ENCODE measurements around the gene SLX4IP. TPM values are rescaled to one million over a fixed set of nuclear protein-coding genes. Genes with fewer than 3 reads are reported as not detected.
A peak's percentile ranks its signal among the peaks of the same experiment; 100 is the strongest.

The SLX4IP gene
- total and polyA plus RNA-seq, 2 donors: 1.4 to 7.1 TPM

DNA sequence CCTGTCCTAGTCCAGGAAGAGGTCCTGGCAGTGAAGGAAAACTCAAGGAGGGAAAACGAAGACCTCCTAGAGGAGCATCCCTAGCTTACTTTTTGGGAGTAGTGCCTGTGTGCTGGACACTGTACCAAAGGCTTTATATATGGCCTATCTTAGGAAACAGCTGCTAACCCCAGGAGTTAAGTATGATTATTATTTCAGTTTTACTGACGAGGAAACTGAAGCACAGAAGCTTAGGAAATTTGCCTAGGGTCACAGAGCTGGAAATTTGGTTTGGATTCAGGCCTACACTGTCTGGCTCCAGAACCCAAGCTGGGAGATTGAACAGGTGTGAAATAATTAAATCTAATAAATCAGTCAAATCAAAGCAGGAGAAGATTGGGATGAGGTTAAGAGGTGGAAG is 78.0 kb downstream of the SLX4IP start:
- 81% methylated on average over 2 of the region's 2 CpGs for WGBS
- Histone ChIP-seq H3K36me3 (ENCODE audit: insufficient read depth) (no peaks in the 10 kb centered on the region), H3K27ac (ENCODE audit: low read depth) (no peak overlapping the region), H3K4me3 (ENCODE audit: low read depth, low read length) (no peak overlapping the region), H3K4me1 (ENCODE audit: insufficient read depth) (peaks cover 2% of the 10 kb centered on the region)
- DNase-seq (ENCODE audit: extremely low spot score): no peak

GRCh38 chr20:10513931-10514575 is 78.9 kb downstream of the SLX4IP start:
- H3K4me3 ChIP-seq (ENCODE audit: low read depth, low read length): no peak overlapping the region
- no peaks in the 10 kb centered on the region for H3K36me3 ChIP-seq (ENCODE audit: insufficient read depth)
- no peaks in the 10 kb centered on the region for H3K4me1 ChIP-seq (ENCODE audit: insufficient read depth)
- DNase-seq (ENCODE audit: extremely low spot score): no peak
- H3K27ac ChIP-seq (ENCODE audit: low read depth): no peak overlapping the region
- WGBS: 75% methylated on average over 4 of the region's 4 CpGs

DNA sequence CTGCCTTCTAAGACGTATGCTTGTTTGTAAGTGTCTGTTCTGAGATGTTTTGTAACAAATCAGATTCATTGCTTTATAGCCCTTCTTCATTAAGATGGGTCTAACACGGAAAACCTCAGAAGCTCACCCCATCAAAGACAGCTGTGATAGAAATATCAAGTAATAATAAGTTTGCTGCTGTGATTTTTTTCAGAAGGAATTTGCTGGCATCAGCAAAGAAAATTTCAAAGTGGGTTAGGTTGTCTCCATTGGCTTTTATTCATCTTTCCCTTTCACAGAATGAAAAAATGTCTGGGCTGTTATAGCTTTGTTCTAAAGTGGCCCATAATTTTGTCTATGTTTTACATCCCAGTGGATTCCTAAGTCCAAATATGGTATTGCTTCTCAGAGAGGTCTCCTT is 81.4 kb downstream of the SLX4IP start:
- Histone ChIP-seq H3K36me3 (ENCODE audit: insufficient read depth) (no peaks in the 10 kb centered on the region), H3K4me3 (ENCODE audit: low read depth, low read length) (no peak overlapping the region), H3K27ac (ENCODE audit: low read depth) (no peak overlapping the region), H3K4me1 (ENCODE audit: insufficient read depth) (no peaks in the 10 kb centered on the region)
- no peak for DNase-seq (ENCODE audit: extremely low spot score)
- 46% methylated on average over 2 of the region's 2 CpGs for WGBS

DNA sequence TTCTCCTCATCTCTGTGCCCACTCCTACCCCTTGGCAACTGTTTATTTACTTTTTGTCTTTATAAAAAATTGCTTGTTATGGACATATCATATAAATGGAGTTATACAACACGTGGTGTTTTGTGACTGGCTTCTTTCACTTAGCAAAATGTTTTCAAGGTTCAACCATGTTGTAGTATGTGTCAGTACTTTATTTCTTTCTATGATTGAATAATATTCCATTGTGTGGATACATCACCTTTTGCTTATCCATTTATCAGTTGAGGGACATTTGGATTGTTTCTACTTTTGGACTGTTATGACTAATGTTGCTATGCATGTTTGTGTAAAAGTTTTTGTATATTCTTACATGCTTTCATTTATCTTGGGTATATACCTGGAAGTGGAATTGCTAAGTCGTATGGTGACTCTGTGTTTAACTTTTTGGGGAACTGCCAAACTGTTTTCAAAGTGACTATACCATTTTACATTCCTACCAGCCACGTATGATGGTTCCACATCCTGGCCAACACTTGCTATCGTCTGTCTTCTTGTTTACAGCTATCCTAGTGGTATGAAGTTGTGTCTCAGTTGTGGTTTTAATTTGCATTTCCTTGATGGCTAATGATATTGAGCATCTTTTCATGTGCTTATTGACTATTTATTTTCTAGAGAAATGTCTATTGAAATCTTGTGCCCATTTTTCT is 84.4 kb downstream of the SLX4IP start:
- Histone ChIP-seq H3K36me3 (ENCODE audit: insufficient read depth) (no peaks in the 10 kb centered on the region), H3K4me3 (ENCODE audit: low read depth, low read length) (no peak overlapping the region), H3K4me1 (ENCODE audit: insufficient read depth) (peaks cover 2% of the 10 kb centered on the region), H3K27ac (ENCODE audit: low read depth) (no peak overlapping the region)
- DNase-seq (ENCODE audit: extremely low spot score): no peak
- 75% methylated on average over 4 of the region's 4 CpGs for WGBS

DNA sequence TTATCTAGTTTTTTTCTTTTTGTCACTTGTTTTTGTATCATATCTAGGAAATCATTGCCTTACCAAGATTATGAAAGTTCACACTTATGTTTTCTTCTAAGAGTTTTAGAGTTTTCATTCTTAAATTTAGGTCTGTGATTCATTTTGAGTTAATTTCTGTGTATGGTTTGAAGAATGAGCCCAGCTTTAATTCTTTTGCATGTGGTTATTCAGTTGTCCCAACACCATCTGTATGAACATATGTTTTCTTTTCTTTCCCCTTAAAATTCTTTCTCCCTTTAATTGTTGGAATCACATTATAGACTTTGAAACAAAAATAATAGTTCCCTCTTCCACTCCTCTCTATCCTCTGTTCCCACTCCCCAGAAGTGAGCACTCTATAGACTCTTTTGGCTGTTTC is 85.4 kb downstream of the SLX4IP start:
- H3K4me3 ChIP-seq (ENCODE audit: low read depth, low read length): no peak overlapping the region
- no peak overlapping the region for H3K27ac ChIP-seq (ENCODE audit: low read depth)
- peaks cover 2% of the 10 kb centered on the region for H3K4me1 ChIP-seq (ENCODE audit: insufficient read depth)
- H3K36me3 ChIP-seq (ENCODE audit: insufficient read depth): no peaks in the 10 kb centered on the region
- DNase-seq (ENCODE audit: extremely low spot score): no peak

DNA sequence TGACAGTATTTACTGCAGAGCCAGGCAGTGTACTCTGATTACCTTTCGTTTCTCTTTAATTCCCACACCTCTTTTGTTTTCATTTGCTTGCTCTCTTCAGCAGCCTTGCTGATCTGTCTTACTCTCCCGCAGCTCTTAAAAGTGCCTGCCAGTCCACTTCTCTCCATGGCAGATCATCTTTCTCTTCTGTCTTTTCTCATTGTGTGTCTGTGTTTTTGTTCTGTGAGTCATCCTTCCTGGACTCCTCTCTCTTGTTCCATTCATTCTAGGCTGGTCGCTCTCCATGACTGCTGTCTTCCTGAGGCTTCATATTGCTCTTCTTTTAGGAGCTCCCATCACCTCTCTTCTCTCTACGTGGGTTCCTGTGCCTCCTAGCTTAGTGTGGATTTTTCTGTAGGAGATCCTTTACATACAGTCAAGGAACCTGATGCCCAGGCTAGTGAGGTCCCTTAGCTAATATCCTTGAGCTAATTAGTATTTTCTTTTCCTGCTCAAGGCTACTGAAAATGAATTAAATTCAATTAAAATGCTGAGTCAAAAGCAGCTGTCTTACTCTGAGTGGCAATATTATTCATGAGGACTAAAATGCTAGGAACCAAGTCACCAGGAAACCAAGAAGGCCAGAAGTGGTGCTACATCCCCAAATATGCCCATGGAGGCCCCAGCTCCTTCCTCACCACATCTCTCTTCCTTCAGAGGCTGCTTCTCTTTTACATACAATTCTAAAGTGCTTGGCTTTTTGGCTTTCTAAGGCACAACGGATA is 86.1 kb downstream of the SLX4IP start:
- H3K36me3 ChIP-seq (ENCODE audit: insufficient read depth): no peaks in the 10 kb centered on the region
- 46% methylated on average over 5 of the region's 5 CpGs for WGBS
- H3K27ac ChIP-seq (ENCODE audit: low read depth): no peak overlapping the region
- no peak for DNase-seq (ENCODE audit: extremely low spot score)
- H3K4me3 ChIP-seq (ENCODE audit: low read depth, low read length): no peak overlapping the region
- H3K4me1 ChIP-seq (ENCODE audit: insufficient read depth): peaks cover 2% of the 10 kb centered on the region

GRCh38 chr20:10521836-10522235 is 86.7 kb downstream of the SLX4IP start:
- Histone ChIP-seq H3K36me3 (ENCODE audit: insufficient read depth) (no peaks in the 10 kb centered on the region), H3K4me3 (ENCODE audit: low read depth, low read length) (no peak overlapping the region), H3K4me1 (ENCODE audit: insufficient read depth) (peaks cover 2% of the 10 kb centered on the region), H3K27ac (ENCODE audit: low read depth) (no peak overlapping the region)
- DNase-seq (ENCODE audit: extremely low spot score): no peak
- 73% methylated on average over 1 of the region's 1 CpG for WGBS

- no peaks in the 10 kb centered on the region for H3K36me3 ChIP-seq (ENCODE audit: insufficient read depth)
- no peak overlapping the region for H3K27ac ChIP-seq (ENCODE audit: low read depth)
- WGBS: 86% methylated on average over 8 of the region's 8 CpGs
- no peak overlapping the region for H3K4me3 ChIP-seq (ENCODE audit: low read depth, low read length)
- no peak for DNase-seq (ENCODE audit: extremely low spot score)
- peaks cover 2% of the 10 kb centered on the region for H3K4me1 ChIP-seq (ENCODE audit: insufficient read depth)
Observed at GRCh38 chr20:10522328-10522727, 87.2 kb downstream of the SLX4IP start.

DNA sequence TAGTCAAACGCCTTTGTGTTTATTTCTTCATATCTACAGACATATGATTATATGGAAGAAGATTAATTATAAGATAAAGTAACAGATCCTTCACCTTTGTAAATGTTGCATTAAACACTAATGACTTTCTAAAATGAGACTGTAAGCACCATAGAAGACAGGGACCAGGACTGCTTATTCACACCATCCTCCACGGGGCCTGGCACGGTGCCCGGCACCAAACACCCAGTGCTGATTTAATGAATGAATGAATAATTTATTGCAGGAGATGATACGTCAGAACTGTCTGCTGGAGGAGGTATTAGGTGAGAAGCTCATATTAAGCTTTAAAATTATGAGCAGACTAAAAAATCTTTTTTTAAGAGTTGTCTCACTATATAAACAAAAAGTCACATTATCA is 88.3 kb downstream of the SLX4IP start:
- Histone ChIP-seq H3K4me1 (ENCODE audit: insufficient read depth) (peaks cover 2% of the 10 kb centered on the region), H3K27ac (ENCODE audit: low read depth) (no peak overlapping the region), H3K36me3 (ENCODE audit: insufficient read depth) (no peaks in the 10 kb centered on the region), H3K4me3 (ENCODE audit: low read depth, low read length) (no peak overlapping the region)
- no peak for DNase-seq (ENCODE audit: extremely low spot score)
- WGBS: 56% methylated on average over 5 of the region's 5 CpGs

GRCh38 chr20:10524034-10524476 is 89.0 kb downstream of the SLX4IP start:
- H3K27ac ChIP-seq (ENCODE audit: low read depth): peak overlapping the region; percentile 46
- H3K4me3 ChIP-seq (ENCODE audit: low read depth, low read length): no peak overlapping the region
- peaks cover 2% of the 10 kb centered on the region for H3K4me1 ChIP-seq (ENCODE audit: insufficient read depth)
- WGBS: 21% methylated on average over 10 of the region's 10 CpGs
- no peaks in the 10 kb centered on the region for H3K36me3 ChIP-seq (ENCODE audit: insufficient read depth)
- DNase-seq (ENCODE audit: extremely low spot score): no peak

- H3K4me3 ChIP-seq (ENCODE audit: low read depth, low read length): no peak overlapping the region
- WGBS: 73% methylated on average over 4 of the region's 4 CpGs
- no peak for DNase-seq (ENCODE audit: extremely low spot score)
- no peak overlapping the region for H3K27ac ChIP-seq (ENCODE audit: low read depth)
- no peaks in the 10 kb centered on the region for H3K36me3 ChIP-seq (ENCODE audit: insufficient read depth)
- H3K4me1 ChIP-seq (ENCODE audit: insufficient read depth): peaks cover 2% of the 10 kb centered on the region
Observed at GRCh38 chr20:10524643-10525042, 89.5 kb downstream of the SLX4IP start.

DNA sequence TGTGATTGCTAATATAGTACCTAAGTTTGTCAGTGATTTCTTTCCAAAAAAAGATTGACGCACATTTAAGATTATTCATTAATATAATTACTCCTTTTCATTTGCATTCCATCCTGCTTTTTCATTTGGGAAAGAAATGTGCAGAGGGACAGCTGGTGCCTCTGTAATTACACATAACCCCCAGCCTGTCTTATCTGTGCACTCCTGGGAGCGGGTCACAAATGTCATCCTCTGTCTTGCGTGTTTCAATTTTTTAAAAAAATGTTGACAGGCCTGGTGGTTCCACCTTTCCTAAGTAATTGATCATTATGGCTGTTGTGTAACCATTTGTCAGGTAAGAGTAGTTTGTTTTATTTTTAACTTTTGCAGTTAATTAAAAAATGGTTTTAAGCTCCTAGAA is 92.7 kb downstream of the SLX4IP start:
- no peak overlapping the region for H3K27ac ChIP-seq (ENCODE audit: low read depth)
- peaks cover 2% of the 10 kb centered on the region for H3K4me1 ChIP-seq (ENCODE audit: insufficient read depth)
- DNase-seq (ENCODE audit: extremely low spot score): no peak
- H3K36me3 ChIP-seq (ENCODE audit: insufficient read depth): no peaks in the 10 kb centered on the region
- 98% methylated on average over 3 of the region's 3 CpGs for WGBS
- H3K4me3 ChIP-seq (ENCODE audit: low read depth, low read length): no peak overlapping the region

DNA sequence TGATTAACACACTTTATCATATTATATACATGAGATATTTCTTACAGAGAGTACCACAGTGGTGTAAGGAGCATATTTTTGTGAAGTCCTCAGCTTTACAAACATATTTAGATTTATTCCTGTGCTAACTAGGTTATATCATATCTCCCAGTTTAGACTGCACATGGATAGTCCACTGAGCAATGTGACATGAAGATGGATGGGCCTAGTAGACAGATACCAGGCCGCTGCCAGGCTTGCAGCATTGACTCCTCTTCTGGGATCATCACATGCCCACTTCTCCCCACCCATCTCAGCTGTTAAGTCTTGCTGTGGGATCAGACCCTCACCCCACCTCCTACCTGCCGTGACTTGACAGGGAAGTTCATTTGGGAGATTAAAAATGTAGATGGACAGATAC is 95.8 kb downstream of the SLX4IP start:
- 96% methylated on average over 2 of the region's 2 CpGs for WGBS
- Histone ChIP-seq H3K36me3 (ENCODE audit: insufficient read depth) (no peaks in the 10 kb centered on the region), H3K4me1 (ENCODE audit: insufficient read depth) (no peaks in the 10 kb centered on the region), H3K4me3 (ENCODE audit: low read depth, low read length) (no peak overlapping the region), H3K27ac (ENCODE audit: low read depth) (no peak overlapping the region)
- DNase-seq (ENCODE audit: extremely low spot score): no peak

GRCh38 chr20:10531848-10532247 is 96.7 kb downstream of the SLX4IP start:
- H3K36me3 ChIP-seq (ENCODE audit: insufficient read depth): no peaks in the 10 kb centered on the region
- H3K4me3 ChIP-seq (ENCODE audit: low read depth, low read length): no peak overlapping the region
- H3K4me1 ChIP-seq (ENCODE audit: insufficient read depth): no peaks in the 10 kb centered on the region
- WGBS: 89% methylated on average over 3 of the region's 3 CpGs
- H3K27ac ChIP-seq (ENCODE audit: low read depth): no peak overlapping the region
- no peak for DNase-seq (ENCODE audit: extremely low spot score)

Data from urinary bladder (tissue), 4 donors.